HG02885 (cell line): ENCODE measurements around the gene PI16.

Experiments
- ATAC-seq: cut with Tn5 transposase; IDR thresholded peaks from one replicate; pipeline ENCODE4 v1.9.1; 2021; ENCODE audit warnings: mild to moderate bottlenecking; ENCODE audit not compliant: unreplicated experiment, poor library complexity

The PI16 gene

DNA sequence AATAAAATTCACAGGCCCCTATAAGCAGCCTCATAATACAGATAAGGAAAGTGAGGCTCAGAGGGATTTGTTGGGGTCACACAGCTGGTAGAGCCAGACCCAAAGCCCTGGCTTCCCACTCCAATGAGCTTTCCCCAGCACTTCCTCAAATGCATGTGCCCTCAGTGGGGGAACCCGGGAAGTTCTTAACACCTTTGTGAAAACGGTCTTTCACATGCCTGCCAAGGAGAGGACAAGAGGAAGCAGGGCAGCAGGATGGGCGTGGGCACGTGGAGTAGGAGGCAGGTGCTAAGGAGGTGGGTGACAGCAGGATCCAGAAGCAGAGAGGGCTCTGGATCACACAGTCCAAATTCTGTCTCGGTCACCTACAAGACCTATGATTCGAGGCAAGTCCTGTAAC lies 598 bp downstream of the PI16 start:
- ATAC-seq, result no peak

DNA sequence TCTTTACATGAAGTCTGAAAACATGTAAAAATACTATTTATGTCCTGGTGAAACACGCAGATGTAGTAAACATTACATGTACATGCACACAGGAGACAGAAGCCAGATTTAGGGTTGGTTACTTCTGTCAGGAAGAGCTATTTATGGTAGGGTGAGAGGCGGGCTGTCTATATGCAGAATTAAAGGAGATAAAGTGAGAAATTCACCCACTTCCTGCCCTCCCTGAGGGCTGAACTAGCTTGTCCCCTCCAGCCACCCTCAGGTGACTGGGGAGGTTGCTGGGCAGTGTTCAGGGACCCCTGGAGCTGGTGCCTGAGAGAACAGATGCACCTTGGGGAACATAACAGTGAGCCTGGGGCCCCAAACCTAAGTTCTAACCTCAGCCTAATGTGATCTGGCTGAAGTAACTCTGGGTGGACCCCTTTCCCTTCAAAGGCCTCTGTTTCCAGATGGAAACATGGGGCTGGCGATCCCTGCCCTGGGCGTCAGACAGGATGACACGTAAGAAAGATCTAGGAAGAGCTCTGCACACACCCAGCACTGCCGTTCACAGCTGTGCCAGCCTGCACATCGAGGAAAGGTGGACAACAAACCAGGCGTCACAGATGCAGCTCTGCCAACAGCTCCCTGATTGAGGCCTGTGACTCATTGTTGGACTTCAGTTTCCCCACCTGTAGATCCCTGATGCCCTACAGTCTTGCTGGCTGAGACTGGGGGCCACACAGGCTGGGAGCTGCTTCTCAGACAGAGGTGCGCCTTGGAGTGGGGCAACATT lies 1.3 kb downstream of the PI16 start:
- ATAC-seq, result no peak

DNA sequence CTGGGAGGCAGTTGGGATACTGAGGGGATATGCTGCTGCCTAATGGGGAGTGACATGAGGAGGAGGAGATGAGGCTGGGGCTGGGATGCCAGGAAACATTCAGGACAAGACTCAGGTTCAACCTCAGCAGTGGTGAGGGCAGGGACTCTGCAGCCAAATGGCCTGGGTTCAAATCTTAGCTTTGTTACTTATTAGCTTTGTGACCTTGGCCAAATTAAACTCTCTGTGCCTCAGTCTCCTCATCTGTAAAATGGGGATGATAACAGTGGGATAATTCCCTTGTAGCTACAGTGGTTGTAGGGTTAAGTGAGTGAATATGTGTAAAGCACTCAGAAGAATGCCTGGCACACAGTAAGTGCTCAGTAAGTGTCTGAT lies 1.9 kb downstream of the PI16 start:
- no peak for ATAC-seq

DNA sequence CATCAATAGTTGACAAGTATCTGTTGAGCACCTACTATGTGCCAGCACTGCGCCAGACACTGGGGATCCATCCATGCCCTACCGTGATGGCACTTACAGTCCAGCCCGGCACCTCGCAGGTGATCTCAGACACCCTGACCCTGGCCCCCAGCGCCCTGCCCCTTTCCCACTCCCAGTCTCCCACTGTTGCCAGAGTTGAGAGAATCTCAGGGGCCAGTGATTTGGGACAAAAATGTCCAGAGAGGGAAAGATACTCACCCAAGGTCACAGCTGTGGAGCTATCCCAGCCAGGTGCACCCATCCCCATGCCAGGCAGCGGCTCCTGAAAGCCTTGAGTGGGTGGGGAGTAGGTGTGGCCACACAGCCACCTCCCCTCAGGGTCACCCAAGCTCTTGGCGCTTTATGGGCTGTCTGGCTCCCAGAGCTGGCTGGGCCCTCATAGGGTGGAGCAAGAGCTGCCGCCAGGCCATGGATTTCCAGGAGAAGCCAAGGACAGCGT lies 3.3 kb downstream of the PI16 start:
- ATAC-seq, result no peak

DNA sequence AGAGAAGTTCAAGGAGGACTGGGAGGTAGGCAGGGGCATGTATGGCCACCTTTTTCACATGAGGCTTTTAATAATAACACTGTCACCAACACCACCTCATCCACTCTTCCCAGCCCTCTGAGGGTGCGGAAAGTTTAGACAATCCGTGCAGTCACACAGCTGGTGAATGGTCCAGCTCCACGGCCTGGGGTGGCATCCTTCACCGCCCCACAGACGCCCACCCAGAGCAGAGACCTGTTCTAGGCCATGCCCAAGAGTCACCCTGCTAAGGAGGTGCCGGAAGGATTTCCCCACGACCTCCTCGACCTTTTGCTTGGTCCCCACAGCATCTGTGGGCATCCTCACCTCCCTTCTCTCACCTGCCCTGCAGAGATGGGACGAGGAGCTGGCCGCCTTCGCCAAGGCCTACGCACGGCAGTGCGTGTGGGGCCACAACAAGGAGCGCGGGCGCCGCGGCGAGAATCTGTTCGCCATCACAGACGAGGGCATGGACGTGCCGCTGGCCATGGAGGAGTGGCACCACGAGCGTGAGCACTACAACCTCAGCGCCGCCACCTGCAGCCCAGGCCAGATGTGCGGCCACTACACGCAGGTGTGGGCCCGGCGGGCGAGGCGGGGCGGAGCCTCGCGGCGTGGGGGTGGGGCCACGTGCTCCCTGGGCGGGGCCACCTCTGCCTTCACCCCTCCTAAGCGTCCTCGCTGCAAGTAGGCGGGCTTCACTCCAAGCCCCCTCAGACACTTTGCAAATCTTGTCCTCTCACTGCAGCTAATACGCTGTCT lies 4.4 kb downstream of the PI16 start:
- ATAC-seq, result no peak

DNA sequence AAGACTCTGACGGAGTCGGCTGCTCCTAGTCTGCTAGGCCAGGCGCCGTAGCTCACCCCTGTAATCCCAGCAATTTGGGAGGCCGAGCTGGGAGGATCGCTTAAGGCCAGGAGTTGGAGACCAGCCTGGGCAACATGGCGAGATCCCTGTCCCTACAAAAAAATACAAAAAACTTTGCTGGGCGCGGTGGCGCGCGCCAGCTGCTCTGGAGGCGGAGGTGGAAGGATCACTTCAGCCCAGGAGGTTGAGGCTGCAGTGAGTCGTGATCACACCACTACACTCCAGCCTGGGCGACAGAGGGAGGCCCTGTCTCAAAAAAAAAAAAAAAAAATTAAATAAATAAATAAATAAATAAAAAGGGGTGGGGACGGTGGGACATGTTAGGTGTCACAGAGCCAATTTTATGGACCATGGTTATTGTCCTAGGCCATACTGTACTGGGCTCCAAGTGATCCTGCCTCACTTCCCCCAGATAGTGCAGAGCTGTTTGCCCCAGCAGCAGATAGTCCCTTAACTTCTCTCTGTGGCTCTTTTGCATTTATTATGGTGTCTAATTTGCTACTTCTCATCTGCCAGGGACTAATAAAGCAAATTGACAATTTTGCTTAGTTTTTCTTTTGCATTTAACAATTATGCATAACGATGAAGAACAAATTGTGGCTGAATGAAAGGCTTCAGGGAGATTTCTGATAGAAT lies 5.2 kb downstream of the PI16 start:
- no peak for ATAC-seq

DNA sequence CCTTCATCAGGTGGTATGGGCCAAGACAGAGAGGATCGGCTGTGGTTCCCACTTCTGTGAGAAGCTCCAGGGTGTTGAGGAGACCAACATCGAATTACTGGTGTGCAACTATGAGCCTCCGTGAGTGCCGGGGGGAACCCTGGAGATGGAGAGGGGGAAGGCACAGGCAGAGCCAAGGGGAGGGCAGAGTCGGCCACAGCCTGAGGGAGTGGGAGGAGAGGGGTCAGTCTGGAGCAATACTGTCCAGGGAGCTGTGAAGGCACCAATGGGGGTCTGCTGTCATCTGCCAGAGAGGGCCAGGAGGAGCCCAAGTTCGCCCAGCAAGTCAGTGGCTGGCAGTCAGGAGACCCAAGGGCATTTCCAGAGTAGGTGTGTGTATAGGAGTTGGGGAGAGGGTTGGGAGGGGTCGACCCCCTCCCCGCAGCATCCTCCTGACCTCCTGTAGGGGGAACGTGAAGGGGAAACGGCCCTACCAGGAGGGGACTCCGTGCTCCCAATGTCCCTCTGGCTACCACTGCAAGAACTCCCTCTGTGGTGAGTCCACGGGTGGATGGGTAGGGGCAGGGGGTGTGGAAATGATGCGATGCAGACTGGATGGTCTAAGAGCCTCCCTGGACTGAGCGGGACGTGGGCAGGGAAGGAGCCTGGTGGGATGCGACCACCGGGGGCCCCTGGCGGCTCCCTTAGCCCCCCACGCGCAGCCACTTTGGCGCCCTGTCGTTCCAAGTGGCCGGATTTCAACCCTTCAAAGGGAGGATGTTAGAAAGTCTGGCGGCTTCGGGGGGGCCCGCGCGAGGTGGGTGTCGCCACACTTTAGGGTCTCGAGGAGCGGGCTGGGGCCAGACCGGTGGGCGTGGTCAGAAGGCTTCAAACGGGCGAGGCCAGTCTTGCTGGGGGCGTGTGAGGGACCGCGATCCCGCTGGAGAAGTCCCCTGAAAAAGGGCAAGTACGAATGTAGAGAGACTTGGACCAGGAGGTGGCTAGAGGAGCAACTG lies 7.2 kb downstream of the PI16 start:
- no peak for ATAC-seq

DNA sequence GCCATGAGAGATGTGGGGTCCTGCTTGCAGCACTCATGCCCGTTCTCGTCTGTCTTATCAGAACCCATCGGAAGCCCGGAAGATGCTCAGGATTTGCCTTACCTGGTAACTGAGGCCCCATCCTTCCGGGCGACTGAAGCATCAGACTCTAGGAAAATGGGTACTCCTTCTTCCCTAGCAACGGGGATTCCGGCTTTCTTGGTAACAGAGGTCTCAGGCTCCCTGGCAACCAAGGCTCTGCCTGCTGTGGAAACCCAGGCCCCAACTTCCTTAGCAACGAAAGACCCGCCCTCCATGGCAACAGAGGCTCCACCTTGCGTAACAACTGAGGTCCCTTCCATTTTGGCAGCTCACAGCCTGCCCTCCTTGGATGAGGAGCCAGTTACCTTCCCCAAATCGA lies 8.3 kb downstream of the PI16 start:
- ATAC-seq, result no peak

DNA sequence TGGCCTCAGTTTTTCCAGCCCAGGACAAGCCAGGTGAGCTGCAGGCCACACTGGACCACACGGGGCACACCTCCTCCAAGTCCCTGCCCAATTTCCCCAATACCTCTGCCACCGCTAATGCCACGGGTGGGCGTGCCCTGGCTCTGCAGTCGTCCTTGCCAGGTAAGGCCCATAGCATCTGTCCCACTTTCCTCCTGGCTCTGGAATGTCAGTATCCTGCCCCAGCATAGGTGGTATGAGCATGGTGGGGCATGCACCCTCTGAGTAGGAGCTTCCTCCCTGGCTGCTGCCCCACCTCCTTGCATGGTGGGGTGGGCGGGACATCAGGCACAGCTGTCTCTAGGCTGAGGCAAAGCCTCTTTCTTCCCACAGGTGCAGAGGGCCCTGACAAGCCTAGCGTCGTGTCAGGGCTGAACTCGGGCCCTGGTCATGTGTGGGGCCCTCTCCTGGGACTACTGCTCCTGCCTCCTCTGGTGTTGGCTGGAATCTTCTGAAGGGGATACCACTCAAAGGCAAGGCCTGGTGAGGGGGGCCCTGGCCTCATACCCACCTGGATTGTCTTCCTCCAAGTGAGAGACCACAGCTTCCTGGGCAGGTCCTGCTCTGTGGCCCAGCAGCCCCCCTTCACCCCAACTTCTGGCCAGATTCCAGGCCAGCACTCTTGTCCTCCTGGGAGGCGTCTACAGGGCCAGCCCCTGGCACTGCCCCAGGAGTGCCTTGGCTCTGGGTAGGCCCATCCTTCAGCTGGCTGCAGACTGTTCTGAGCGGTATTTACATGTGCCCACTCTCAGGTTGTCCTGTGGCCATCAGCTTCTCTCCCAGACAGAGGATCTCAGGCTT lies 9.1 kb downstream of the PI16 start:
- ATAC-seq, result no peak

DNA sequence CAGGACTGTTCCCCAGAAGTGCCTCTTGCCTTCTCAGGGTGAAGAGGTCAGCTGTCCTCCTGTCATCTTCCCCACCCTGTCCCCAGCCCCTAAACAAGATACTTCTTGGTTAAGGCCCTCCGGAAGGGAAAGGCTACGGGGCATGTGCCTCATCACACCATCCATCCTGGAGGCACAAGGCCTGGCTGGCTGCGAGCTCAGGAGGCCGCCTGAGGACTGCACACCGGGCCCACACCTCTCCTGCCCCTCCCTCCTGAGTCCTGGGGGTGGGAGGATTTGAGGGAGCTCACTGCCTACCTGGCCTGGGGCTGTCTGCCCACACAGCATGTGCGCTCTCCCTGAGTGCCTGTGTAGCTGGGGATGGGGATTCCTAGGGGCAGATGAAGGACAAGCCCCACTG lies 9.8 kb downstream of the PI16 start:
- no peak for ATAC-seq

DNA sequence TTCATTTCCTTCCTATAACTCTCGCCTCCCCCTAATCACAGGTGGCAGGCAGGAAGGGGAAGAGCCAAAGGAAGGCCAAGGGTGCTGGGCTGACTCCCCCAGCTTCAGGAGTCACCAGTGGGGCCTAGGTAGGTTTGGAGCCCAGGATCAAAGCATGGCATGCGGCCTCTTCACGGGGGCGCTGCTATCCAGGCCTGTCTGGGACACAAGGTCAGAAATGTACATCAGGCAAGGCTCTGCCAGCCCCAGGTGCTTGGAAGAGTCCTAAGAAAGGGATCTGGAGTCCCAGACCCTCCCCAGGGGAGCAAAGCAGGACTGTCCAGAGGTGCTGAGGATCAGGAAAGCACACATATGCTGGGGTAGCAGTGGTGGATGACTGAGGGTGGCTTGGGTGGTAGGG lies 10.4 kb downstream of the PI16 start:
- no peak for ATAC-seq

DNA sequence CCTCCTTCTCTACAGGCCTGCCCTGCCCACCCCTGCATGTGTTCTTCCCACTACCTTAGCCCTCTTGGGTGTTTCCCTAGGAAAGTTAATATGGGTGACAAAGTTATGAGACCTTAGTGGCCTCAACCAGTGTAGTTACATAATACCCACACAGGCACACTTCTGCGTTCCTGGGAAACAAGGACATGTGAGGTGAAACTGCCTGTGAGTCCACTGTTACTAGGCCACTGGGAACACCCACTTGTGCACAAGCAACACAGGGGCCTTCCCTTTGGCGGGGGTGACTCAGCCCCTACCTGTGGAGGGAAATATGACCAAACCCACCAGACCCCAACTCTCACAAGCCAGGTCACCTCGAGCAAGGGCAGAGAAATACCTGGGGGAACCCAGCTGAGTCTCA lies 12.8 kb downstream of the PI16 start:
- no peak for ATAC-seq

DNA sequence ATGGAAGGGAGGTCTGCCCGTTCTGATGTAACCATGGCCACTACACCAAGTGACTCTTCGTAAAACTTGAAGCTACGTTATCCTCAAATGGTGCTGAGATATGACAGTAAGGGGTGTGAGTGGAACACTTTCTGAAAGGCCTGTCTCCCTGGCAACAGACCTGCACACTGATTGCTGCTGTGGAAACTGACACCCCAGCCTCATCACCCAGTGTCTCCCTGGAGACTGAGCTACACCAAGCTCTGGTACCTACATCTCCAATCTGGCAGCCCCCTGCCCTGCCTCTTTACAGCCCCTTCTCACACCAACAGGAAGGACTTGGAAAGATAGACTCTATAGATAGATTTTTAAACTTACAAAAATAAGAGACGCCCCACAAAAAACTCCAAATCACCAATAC lies 13.2 kb downstream of the PI16 start:
- no peak for ATAC-seq

DNA sequence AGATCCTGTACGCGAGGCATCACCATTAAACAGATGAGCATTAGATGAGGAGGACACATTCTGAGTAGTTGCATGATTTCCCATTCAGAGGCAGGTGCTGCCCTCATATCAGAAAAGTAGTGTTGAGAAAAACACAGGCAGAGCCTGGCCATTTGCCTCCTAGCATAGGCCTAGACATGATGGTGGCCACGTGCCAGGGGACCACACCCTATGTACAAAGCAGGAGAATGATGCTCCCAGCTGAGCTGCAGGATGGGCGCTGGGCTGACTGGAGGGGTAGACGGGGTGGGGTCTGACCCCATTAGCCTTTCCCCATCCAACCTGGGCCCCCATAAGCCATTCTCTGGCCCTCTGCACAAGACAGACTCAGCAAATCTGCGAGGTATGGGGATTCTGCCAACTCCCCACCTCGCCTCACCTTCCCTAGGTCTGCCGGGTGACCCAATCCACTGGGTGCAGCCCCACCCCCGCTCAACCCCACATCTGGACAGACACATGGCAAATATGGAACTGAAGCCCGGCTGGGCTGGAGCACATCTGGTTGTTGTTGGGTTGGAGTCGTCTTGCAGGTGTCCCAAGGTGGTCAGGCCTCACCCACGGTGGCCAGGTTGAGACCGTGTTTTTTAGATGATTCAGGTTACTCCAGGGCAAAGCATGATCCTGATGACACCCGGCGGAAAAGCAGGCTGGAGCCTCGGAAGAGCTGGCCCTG lies 13.9 kb downstream of the PI16 start:
- ATAC-seq, result no peak

DNA sequence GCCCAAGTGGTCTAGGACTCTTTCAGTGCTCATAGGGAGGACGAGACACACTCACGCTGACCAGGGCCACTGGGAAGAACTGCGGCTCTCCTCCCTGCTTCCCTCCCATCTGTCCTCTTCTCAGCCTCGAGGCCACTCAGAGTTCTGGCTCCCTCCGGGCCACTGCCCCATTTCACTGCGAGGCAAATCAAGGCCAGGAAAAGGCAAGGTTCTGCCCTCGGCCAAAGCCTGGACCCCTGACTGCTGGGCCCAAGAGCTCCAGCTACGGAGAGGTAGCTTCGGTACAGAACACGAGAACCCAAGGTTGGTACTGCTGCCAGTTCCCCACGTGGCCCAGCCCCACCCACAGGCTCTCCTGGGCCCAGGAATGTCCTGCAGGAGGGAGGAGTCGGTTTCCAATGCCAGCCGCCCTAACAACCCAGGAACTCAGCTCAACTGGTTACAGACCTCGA lies 14.7 kb downstream of the PI16 start:
- ATAC-seq, result no peak

DNA sequence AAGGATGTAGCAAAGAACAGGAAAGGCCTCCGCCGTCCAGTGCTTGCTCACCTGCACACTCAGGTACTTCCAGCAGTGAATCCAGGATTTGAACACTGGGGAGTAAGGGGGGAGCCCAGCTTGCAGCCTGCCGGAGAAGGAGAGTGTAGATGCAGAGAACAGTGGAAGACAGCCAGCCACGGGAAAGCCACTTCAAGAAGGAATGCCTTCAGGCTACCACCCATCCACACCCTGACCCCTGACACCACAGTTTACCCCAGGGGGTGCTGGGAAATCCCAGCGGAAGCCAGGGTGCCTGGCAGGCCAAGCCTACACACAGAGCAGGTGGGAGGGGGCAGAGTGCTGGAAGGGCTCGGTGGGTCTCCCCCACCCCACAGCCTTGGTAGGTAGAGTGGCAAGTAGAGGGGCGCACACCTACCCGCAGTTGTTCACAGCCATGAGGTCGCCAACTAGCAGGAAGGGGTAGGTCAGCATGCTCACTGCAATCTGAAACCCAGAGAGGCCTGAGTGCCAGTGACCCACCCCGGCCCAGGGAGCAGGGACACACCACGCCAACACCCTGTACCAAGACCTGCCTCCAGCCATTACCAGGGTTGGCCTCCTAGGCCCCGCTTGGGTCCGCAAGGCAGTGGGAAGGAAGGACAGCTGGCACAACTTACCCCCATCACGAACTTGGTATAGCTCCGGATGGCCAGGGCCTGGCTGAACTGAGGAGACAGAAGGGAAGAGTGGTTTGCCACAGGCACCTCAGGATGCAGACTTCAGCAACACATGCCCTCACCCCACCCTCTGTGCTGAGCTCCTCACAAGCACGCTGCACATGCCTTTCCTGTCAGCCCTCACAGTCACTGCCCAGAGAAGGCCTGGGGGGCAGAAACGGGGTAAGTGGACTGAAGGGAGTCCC lies 15.7 kb downstream of the PI16 start:
- no peak for ATAC-seq
